ENCODE results near the gene TAAR1. TPM values are rescaled to one million over a fixed set of nuclear protein-coding genes. Genes with fewer than 3 reads are reported as not detected.

The TAAR1 gene
- total RNA-seq, 1 experiment from 2014 or later: not detected

- CTCF ChIA-PET: interaction anchor here (0.6 to 2.6 kb wide), 3 partner anchors 11 to 34 kb away, joined by 3 to 13 read pairs (median 4); no protein-coding TSS in a partner anchor
- no peaks in the 10 kb centered on the region for H3K9me3 Mint-ChIP-seq (ENCODE audit: unreplicated experiment)
- H3K27me3 Mint-ChIP-seq (ENCODE audit: insufficient read depth, unreplicated experiment): no peaks in the 10 kb centered on the region
Measured at GRCh38 chr6:132703936-132704335, 45.0 kb upstream of the TAAR1 start.

GRCh38 chr6:132698608-132699007 is 39.6 kb upstream of the TAAR1 start:
- no peak overlapping the region for H3K27ac Mint-ChIP-seq (ENCODE audit: low read depth, unreplicated experiment)
- POLR2A ChIA-PET: no interaction called here
- peaks cover 10% of the 10 kb centered on the region for H3K4me1 Mint-ChIP-seq (ENCODE audit: insufficient read depth, unreplicated experiment)
- peaks cover 3% of the 10 kb centered on the region for H3K36me3 Mint-ChIP-seq (ENCODE audit: insufficient read depth, unreplicated experiment)
- no peak for TF ChIP-seq CTCF (IDR thresholded peaks at IDR 0.05; ENCODE audit: unreplicated experiment)
- BruUV-seq (replicated peaks): no TSS peak
- DNase-seq (ENCODE audit: unreplicated experiment): no peak
- intact Hi-C loops (cut with micrococcal nuclease): no loop called here
- peaks cover 12% of the 10 kb centered on the region for H3K9me3 Mint-ChIP-seq (ENCODE audit: unreplicated experiment)
- H3K4me3 Mint-ChIP-seq (ENCODE audit: unreplicated experiment): no peak overlapping the region
- CTCF ChIA-PET: interaction anchor here (2.0 kb wide), 1 partner anchor 29 kb away, joined by 7 read pairs; no protein-coding TSS in a partner anchor
- H3K27me3 Mint-ChIP-seq (ENCODE audit: insufficient read depth, unreplicated experiment): no peaks in the 10 kb centered on the region

More at GRCh38 chr6:132703936-132704335, 45.0 kb upstream of the TAAR1 start:
- TF ChIP-seq CTCF (IDR thresholded peaks at IDR 0.05; ENCODE audit: unreplicated experiment): no peak
- H3K36me3 Mint-ChIP-seq (ENCODE audit: insufficient read depth, unreplicated experiment): peaks cover 7% of the 10 kb centered on the region
- POLR2A ChIA-PET: interaction anchor here (1.1 kb wide), 1 partner anchor 20 kb away, joined by 3 read pairs; no protein-coding TSS in a partner anchor
- DNase-seq (ENCODE audit: unreplicated experiment): no peak
- H3K4me1 Mint-ChIP-seq (ENCODE audit: insufficient read depth, unreplicated experiment): peaks cover 12% of the 10 kb centered on the region
- no peak overlapping the region for H3K27ac Mint-ChIP-seq (ENCODE audit: low read depth, unreplicated experiment)
- BruUV-seq (replicated peaks): no TSS peak
- intact Hi-C loops (cut with micrococcal nuclease): no loop called here
- H3K4me3 Mint-ChIP-seq (ENCODE audit: unreplicated experiment): no peak overlapping the region

DNA sequence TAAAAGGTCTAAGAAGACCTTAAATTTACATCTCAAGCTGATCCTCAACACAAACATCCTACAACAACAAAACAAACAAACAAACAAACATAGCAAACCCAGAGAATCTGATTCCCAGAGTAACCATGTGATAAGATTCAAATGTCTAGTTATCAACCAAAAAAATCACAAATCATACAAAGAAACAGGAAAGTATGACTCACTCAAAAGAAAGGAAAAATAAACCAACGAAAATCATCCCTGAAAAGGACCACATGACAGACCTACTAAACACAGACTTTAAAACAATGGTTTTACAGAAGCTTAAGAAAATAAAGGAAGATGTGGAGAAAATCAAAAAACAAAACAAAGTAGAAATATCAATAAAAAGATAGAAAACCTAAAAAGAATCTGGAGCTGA is 36.8 kb upstream of the TAAR1 start:
- no peak for DNase-seq (ENCODE audit: unreplicated experiment)
- ChIA-PET CTCF (interaction anchor here (1.1 to 1.5 kb wide), 2 partner anchors 19 to 416 kb away, joined by 6 to 8 read pairs; no protein-coding TSS in a partner anchor), POLR2A (interaction anchor here (0.7 to 1.9 kb wide), 3 partner anchors 8 to 15 kb away, joined by 3 to 5 read pairs (median 3); no protein-coding TSS in a partner anchor)
- Mint-ChIP-seq H3K4me1 (ENCODE audit: insufficient read depth, unreplicated experiment) (peaks cover 15% of the 10 kb centered on the region), H3K36me3 (ENCODE audit: insufficient read depth, unreplicated experiment) (no peaks in the 10 kb centered on the region), H3K27me3 (ENCODE audit: insufficient read depth, unreplicated experiment) (no peaks in the 10 kb centered on the region), H3K4me3 (ENCODE audit: unreplicated experiment) (no peak overlapping the region), H3K9me3 (ENCODE audit: unreplicated experiment) (peaks cover 12% of the 10 kb centered on the region), H3K27ac (ENCODE audit: low read depth, unreplicated experiment) (no peak overlapping the region)
- TF ChIP-seq CTCF (IDR thresholded peaks at IDR 0.05; ENCODE audit: unreplicated experiment): no peak
- intact Hi-C loops (cut with micrococcal nuclease): no loop called here
- no TSS peak for BruUV-seq (replicated peaks)

- H3K4me3 Mint-ChIP-seq (ENCODE audit: unreplicated experiment): no peak overlapping the region
- no peak overlapping the region for H3K27ac Mint-ChIP-seq (ENCODE audit: low read depth, unreplicated experiment)
- ChIA-PET POLR2A (interaction anchor here (0.7 to 1.4 kb wide), 4 partner anchors 10 to 71 kb away, joined by 3 to 5 read pairs (median 4); no protein-coding TSS in a partner anchor), CTCF (interaction anchor here (0.5 to 1.3 kb wide), 5 partner anchors 10 to 1224 kb away, joined by 3 to 4 read pairs (median 3); no protein-coding TSS in a partner anchor)
- peaks cover 15% of the 10 kb centered on the region for H3K4me1 Mint-ChIP-seq (ENCODE audit: insufficient read depth, unreplicated experiment)
- intact Hi-C loops (cut with micrococcal nuclease): no loop called here
- no peaks in the 10 kb centered on the region for H3K27me3 Mint-ChIP-seq (ENCODE audit: insufficient read depth, unreplicated experiment)
- TF ChIP-seq CTCF (IDR thresholded peaks at IDR 0.05; ENCODE audit: unreplicated experiment): no peak
- BruUV-seq (replicated peaks): no TSS peak
- DNase-seq (ENCODE audit: unreplicated experiment): peak; percentile 86
- peaks cover 12% of the 10 kb centered on the region for H3K9me3 Mint-ChIP-seq (ENCODE audit: unreplicated experiment)
- H3K36me3 Mint-ChIP-seq (ENCODE audit: insufficient read depth, unreplicated experiment): no peaks in the 10 kb centered on the region
Measured at GRCh38 chr6:132693478-132693877, 34.5 kb upstream of the TAAR1 start.
